Measurements from ENCODE around the gene SPRN. TPM values are rescaled to one million over a fixed set of nuclear protein-coding genes. Genes with fewer than 3 reads are reported as not detected.
A peak's percentile ranks its signal among the peaks of the same experiment; 100 is the strongest.
"Not testable (repeated sequence)": the region's sequence is repeated elsewhere in the genome, so short reads cannot be mapped to it uniquely, and the experiment has no call there.

The SPRN gene
- total and polyA plus RNA-seq, 4 donors = 0.28 TPM; not detected in 3

DNA sequence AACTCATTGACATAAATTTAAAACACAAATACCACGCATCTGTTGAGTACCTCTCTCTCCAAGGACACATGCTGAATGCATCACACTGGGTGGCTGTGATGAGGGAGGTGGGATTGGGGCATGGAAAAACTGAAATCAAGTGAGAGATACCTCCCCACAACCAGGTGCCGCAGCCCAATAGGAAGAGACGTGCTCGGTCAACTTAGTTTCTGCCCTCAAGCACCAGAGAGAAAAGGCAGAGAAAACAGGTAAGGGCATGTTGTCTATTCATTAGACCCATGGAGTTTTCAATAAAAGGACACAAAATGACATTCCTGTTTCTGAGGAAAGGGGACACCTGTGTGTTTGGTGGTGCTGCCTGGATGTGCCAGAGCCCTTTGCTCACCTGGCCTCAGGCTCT, 5.1 kb upstream of the SPRN start:
- H3K27ac ChIP-seq (ENCODE audit: low read depth in 1 of 2, low read length in 2 of 2); H3K27me3 ChIP-seq (ENCODE audit: control insufficient read depth in 1 of 2, insufficient read depth in 2 of 2, low read length in 1 of 2); intact Hi-C loops (cut with DNase I); H3K4me1 ChIP-seq (ENCODE audit: control insufficient read depth in 1 of 2, insufficient read depth in 2 of 2, low read length in 2 of 2); H3K36me3 ChIP-seq (ENCODE audit: control insufficient read depth in 1 of 2, insufficient read depth in 2 of 2, low read length in 1 of 2); H3K4me3 ChIP-seq (ENCODE audit: low read length in 2 of 2); H3K9me3 ChIP-seq (ENCODE audit: control insufficient read depth, low read length); ATAC-seq (ENCODE audit: low FRiP score); DNase-seq: not testable (repeated sequence)
- 86 to 88% methylated on average over 4 of the region's 4 CpGs for WGBS, 2 donors

DNA sequence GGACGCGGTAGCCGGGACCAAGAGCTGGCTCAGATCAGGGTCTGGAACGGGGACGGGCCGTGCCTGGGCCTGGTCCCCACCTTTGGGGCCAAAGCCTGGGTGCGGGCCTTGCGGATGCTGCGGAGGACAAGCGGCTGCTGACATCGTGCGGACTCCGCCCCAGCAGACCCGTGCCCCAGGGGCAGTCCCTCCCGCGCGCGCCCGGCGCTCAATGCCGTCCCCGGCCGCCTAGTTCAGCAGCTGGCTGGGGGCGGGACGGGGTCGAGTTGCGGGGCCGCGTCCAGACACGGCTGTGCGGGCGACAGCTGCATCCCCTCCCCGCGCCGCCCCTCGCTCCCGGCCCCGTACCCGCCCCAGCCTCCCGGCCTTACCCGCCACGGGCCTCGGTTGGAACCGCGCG, 323 bp downstream of the SPRN start:
- WGBS, 2 donors = 18% methylated on average over 13 of the region's 46 CpGs; no CpG with 5 or more reads in 1 of the 2 donors
- ATAC-seq (ENCODE audit: low FRiP score) = not testable (repeated sequence)

DNA sequence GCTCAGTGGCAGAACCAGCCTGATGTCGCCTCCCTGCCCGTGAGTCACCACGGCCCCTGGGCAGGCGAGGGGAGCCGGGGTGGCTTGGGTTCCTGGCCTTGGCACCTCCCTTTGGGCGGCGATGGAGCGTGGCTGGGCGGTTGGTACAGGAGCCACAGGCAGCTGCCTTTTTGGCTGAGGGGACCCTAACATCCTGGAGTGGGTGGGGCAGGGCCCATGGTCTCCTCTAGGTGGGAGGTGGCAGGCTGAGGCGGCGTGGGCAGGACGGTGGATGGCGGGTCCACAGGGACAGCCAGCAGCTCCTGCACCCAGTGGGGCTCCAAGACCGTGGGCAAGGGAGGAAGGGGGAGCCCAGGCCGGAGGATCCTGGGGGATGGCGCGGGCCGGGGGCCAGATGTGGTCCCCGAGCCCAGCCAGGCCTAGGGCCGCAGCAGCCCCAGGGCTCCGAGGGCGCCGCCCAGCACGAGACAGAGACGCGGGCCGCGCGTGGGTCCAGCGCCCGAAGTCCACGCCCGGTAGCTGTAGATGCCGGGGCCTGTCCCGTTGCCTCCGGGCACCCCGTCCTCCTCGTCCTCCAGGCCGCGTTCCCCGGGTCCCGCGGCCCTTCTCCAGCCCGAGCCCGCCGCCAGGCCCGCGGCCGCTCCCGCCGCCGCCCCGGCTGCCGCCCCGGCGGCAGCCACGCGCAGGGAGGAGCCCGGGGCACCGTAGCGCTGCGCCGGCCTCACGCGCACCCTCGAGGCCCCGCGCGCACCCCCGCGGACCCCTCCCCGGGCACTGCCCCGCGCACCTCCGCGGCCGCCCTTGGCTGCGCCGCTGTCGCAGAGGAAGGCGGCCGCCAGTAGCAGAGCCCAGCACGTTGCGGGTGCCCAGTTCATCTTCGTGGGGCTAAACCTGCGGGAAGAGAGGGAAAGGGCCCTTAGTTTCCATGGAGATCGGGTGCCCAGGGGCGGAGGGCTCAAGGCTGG, 1.3 kb downstream of the SPRN start:
- DNase-seq = peak in 1 of 2 donors; percentile 73
- Histone ChIP-seq H3K27me3 (ENCODE audit: control insufficient read depth in 1 of 2, insufficient read depth in 2 of 2, low read length in 1 of 2) (peaks cover 0 to 2% of the 10 kb centered on the region in 2 donors), H3K36me3 (ENCODE audit: control insufficient read depth in 1 of 2, insufficient read depth in 2 of 2, low read length in 1 of 2) (peaks cover 0 to 2% of the 10 kb centered on the region in 2 donors), H3K4me3 (ENCODE audit: low read length in 2 of 2) (peak overlapping the region in 1 of 2 donors; percentile 17), H3K4me1 (ENCODE audit: control insufficient read depth in 1 of 2, insufficient read depth in 2 of 2, low read length in 2 of 2) (no peaks in the 10 kb centered on the region), H3K9me3 (ENCODE audit: control insufficient read depth, low read length) (no peaks in the 10 kb centered on the region), H3K27ac (ENCODE audit: low read depth in 1 of 2, low read length in 2 of 2) (no peak overlapping the region)
- intact Hi-C loops (cut with DNase I) = no loop called here
- WGBS, 2 donors = 17 to 21% methylated on average over 62 to 88 of the region's 88 CpGs
- no peak for ATAC-seq (ENCODE audit: low FRiP score)

More for the DNA sequence above, 323 bp downstream of the SPRN start:
- H3K27me3 ChIP-seq (ENCODE audit: control insufficient read depth in 1 of 2, insufficient read depth in 2 of 2, low read length in 1 of 2); DNase-seq; H3K4me1 ChIP-seq (ENCODE audit: control insufficient read depth in 1 of 2, insufficient read depth in 2 of 2, low read length in 2 of 2); H3K4me3 ChIP-seq (ENCODE audit: low read length in 2 of 2); H3K27ac ChIP-seq (ENCODE audit: low read depth in 1 of 2, low read length in 2 of 2); H3K36me3 ChIP-seq (ENCODE audit: control insufficient read depth in 1 of 2, insufficient read depth in 2 of 2, low read length in 1 of 2); H3K9me3 ChIP-seq (ENCODE audit: control insufficient read depth, low read length); intact Hi-C loops (cut with DNase I): not testable (repeated sequence)

DNA sequence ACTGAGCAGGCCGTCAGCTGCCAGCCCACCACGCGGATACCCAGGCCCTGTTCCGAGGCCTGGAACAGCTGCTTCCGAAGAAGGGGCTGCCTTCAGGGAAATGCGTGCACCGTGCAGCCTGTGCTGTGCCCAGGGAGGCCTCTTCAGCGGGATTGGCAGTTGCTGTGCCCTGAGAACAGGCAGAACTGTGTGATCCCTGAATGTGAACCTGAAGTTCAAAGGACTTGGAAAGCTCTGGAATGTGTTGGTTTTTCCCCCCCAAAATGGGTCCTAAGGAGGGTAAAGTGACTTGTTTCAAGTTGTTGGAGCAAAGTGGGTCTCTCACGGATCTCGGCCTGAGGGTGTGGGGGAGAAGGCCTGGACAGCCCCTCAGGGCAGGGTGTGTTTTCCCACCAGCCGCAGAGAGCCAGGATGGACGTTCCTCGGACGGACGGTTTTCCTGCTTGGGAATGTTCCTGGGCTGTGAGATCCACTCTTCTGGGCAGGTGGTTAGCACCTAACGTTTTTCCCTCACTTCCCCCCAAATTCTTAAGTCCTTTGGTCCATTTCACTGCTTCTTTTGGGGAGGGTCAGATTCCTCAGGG, 2.1 kb downstream of the SPRN start:
- Histone ChIP-seq H3K27me3 (ENCODE audit: control insufficient read depth in 1 of 2, insufficient read depth in 2 of 2, low read length in 1 of 2) (peaks cover 0 to 2% of the 10 kb centered on the region in 2 donors), H3K9me3 (ENCODE audit: control insufficient read depth, low read length) (no peaks in the 10 kb centered on the region), H3K4me3 (ENCODE audit: low read length in 2 of 2) (no peak overlapping the region), H3K4me1 (ENCODE audit: control insufficient read depth in 1 of 2, insufficient read depth in 2 of 2, low read length in 2 of 2) (no peaks in the 10 kb centered on the region), H3K36me3 (ENCODE audit: control insufficient read depth in 1 of 2, insufficient read depth in 2 of 2, low read length in 1 of 2) (peaks cover 0 to 2% of the 10 kb centered on the region in 2 donors), H3K27ac (ENCODE audit: low read depth in 1 of 2, low read length in 2 of 2) (no peak overlapping the region)
- DNase-seq (peak in 1 of 2 donors; percentile 55), ATAC-seq (ENCODE audit: low FRiP score) (no peak)
- WGBS, 2 donors = 87 to 89% methylated on average over 16 of the region's 16 CpGs
- intact Hi-C loops (cut with DNase I) = no loop called here

DNA sequence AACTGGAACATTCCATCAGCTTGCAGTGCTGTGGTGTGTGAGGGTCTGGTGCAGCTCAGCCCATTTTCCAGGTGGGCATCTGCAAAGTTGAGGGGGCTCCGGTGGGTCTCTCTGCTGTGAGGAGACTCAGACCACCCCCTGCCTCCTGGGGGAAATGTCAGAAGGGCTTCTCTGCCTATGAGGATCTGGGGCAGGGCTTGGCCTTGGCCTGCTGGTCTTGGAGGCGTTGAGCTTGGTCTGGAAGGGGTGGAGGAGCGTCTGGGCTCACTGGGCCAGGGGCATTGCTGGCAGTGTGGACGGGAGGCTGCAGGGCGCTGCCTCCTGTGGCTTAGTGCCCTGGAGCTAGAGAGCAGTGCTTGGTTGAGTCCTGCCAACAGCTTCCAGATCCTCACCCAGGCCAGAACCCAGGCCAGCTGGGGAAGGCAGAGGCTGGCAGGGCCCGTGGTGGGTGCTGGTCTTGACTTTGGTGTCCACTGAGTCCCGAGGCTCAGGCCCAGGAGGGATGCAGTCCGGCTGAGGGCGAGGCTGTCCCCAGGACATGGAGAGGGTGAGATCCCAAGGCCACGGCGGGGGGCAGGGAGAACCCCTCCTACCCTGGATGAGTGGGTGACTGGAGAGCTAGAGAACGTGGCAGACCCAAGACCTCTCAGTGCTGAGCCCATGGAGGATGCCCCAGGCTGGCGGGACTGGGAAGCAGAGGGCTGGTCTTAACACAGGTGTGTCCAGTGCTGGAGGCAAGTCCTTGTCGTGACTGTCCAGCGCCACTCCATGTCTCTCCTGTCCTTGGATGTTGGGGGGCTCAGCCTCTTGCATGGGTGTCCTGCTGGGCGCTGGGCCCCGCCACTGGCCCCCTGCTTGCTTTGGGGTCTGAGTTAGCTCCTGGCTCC, 2.8 kb downstream of the SPRN start:
- DNase-seq = peak in 1 of 2 donors; percentile 65
- ATAC-seq (ENCODE audit: low FRiP score) = peak; percentile 17
- H3K4me3 ChIP-seq (ENCODE audit: low read length in 2 of 2) = no peak overlapping the region

DNA sequence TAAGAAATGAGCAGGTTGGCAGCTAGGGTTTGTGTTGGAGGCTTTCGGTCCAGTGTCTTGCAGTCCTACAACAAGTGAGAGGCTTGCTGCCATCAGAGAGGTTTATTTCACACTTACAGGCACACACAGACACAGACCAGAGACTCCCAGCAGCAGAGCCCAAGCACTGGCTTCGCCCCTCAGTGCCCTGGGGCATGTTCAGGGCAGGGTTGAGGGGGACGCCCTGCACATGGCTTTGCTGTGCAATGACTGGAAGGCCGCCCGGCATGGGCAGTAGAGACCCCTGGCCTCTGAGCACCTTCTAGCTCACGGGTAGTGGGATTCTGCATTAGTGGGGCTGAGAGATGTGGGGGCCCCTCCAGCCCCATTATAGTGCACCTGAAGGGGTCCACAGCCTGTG, 3.8 kb downstream of the SPRN start:
- Histone ChIP-seq H3K27me3 (ENCODE audit: control insufficient read depth in 1 of 2, insufficient read depth in 2 of 2, low read length in 1 of 2) (peaks cover 0 to 2% of the 10 kb centered on the region in 2 donors), H3K27ac (ENCODE audit: low read depth in 1 of 2, low read length in 2 of 2) (no peak overlapping the region), H3K4me3 (ENCODE audit: low read length in 2 of 2) (no peak overlapping the region), H3K36me3 (ENCODE audit: control insufficient read depth in 1 of 2, insufficient read depth in 2 of 2, low read length in 1 of 2) (peaks cover 0 to 2% of the 10 kb centered on the region in 2 donors), H3K9me3 (ENCODE audit: control insufficient read depth, low read length) (no peaks in the 10 kb centered on the region), H3K4me1 (ENCODE audit: control insufficient read depth in 1 of 2, insufficient read depth in 2 of 2, low read length in 2 of 2) (no peaks in the 10 kb centered on the region)
- intact Hi-C loops (cut with DNase I) = no loop called here
- peak in 1 of 2 donors; percentile 69 for DNase-seq
- no peak for ATAC-seq (ENCODE audit: low FRiP score)
- 85 to 96% methylated on average over 6 of the region's 6 CpGs for WGBS, 2 donors

More for the DNA sequence above, 2.8 kb downstream of the SPRN start:
- Histone ChIP-seq H3K4me1 (ENCODE audit: control insufficient read depth in 1 of 2, insufficient read depth in 2 of 2, low read length in 2 of 2) (no peaks in the 10 kb centered on the region), H3K36me3 (ENCODE audit: control insufficient read depth in 1 of 2, insufficient read depth in 2 of 2, low read length in 1 of 2) (peaks cover 0 to 2% of the 10 kb centered on the region in 2 donors), H3K27ac (ENCODE audit: low read depth in 1 of 2, low read length in 2 of 2) (no peak overlapping the region), H3K27me3 (ENCODE audit: control insufficient read depth in 1 of 2, insufficient read depth in 2 of 2, low read length in 1 of 2) (peaks cover 0 to 2% of the 10 kb centered on the region in 2 donors), H3K9me3 (ENCODE audit: control insufficient read depth, low read length) (no peaks in the 10 kb centered on the region)
- 67 to 74% methylated on average over 16 to 17 of the region's 17 CpGs for WGBS, 2 donors
- intact Hi-C loops (cut with DNase I) = no loop called here

DNA sequence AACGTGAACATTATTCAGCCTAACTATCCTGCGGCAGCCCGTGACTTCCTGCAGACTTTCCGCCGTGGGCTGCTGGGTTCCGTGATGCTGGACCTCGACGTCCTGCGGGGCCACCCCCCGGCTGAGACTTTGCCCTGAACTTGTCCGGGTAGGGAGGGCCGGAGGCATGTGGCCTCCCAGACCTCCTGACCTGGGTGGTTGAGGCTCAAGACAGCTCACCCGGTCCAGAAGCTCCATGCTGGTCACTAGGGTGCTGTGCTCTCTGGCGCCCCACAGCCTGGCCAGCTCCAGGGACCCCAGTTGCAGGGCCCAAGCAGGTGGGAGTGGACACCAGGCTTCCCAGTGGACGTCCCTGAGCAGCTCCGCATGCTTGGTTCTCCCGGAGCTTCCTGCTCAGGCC, 4.4 kb downstream of the SPRN start:
- H3K4me1 ChIP-seq (ENCODE audit: control insufficient read depth in 1 of 2, insufficient read depth in 2 of 2, low read length in 2 of 2) = no peaks in the 10 kb centered on the region
- DNase-seq (peak in 1 of 2 donors; percentile 58), ATAC-seq (ENCODE audit: low FRiP score) (no peak)
- peaks cover 0 to 2% of the 10 kb centered on the region in 2 donors for H3K27me3 ChIP-seq (ENCODE audit: control insufficient read depth in 1 of 2, insufficient read depth in 2 of 2, low read length in 1 of 2)
- H3K27ac ChIP-seq (ENCODE audit: low read depth in 1 of 2, low read length in 2 of 2) = no peak overlapping the region
- H3K9me3 ChIP-seq (ENCODE audit: control insufficient read depth, low read length) = no peaks in the 10 kb centered on the region
- intact Hi-C loops (cut with DNase I) = no loop called here
- WGBS, 2 donors = 92 to 93% methylated on average over 17 of the region's 17 CpGs
- peaks cover 0 to 2% of the 10 kb centered on the region in 2 donors for H3K36me3 ChIP-seq (ENCODE audit: control insufficient read depth in 1 of 2, insufficient read depth in 2 of 2, low read length in 1 of 2)
- H3K4me3 ChIP-seq (ENCODE audit: low read length in 2 of 2) = no peak overlapping the region

DNA sequence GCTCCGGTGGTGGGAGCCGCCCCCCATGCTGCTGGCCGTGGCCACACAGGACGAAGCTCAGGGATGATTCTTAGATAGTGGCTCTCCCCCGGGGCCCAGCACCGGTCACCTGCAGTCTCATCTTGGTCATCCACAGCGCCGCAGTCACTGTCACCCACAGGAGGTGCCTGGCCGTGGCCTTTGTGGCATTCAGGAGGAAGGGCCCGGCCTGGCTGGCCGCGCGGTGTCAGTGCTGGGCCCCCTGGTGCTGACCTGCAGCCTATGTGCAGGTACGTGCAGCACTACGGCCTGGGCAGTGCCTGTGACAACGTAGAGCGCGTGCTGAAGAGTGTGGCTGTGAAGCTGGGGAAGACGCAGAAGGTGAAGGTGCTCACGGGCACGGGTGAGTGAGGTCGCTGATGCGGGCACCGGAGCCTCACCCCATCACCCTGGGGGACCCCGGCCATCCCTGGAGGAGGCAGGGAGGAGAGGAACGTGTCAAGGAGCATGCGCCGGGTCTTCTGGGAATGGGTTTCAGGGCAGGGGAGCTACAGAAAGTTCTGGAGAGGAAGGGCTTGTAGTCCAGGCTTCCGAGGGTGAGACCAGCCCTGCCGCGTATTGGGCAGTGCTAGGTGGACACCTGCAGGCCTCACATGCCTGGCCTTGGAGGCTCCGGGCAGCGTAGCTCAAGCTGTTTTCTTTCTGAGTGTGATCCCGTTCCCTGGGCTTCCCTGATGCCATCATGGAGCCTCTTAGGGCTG, 5.0 kb downstream of the SPRN start:
- Histone ChIP-seq H3K27ac (ENCODE audit: low read depth in 1 of 2, low read length in 2 of 2) (no peak overlapping the region), H3K36me3 (ENCODE audit: control insufficient read depth in 1 of 2, insufficient read depth in 2 of 2, low read length in 1 of 2) (peaks cover 0 to 2% of the 10 kb centered on the region in 2 donors)

More for the DNA sequence above, 5.0 kb downstream of the SPRN start:
- Histone ChIP-seq H3K4me3 (ENCODE audit: low read length in 2 of 2) (no peak overlapping the region), H3K9me3 (ENCODE audit: control insufficient read depth, low read length) (no peaks in the 10 kb centered on the region), H3K4me1 (ENCODE audit: control insufficient read depth in 1 of 2, insufficient read depth in 2 of 2, low read length in 2 of 2) (no peaks in the 10 kb centered on the region), H3K27me3 (ENCODE audit: control insufficient read depth in 1 of 2, insufficient read depth in 2 of 2, low read length in 1 of 2) (peaks cover 0 to 2% of the 10 kb centered on the region in 2 donors)
- 94 to 96% methylated on average over 34 of the region's 34 CpGs for WGBS, 2 donors
- intact Hi-C loops (cut with DNase I) = no loop called here
- ATAC-seq (ENCODE audit: low FRiP score) (peak; percentile 21), DNase-seq (peak in 1 of 2 donors; percentile 73)
